Esophagus (tissue), 2 donors: ENCODE measurements around the gene TAF1C. TPM values are rescaled to one million over a fixed set of nuclear protein-coding genes. Genes with fewer than 3 reads are reported as not detected.

ENCODE experiments used
- H3K27ac ChIP-seq, 2 donors: one replicate each; pipeline ENCODE4 v1.5.1; 2013; ENCODE audit warnings: low read depth in 2 of 2, mild to moderate bottlenecking in 2 of 2, inconsistent platforms in 1 of 2, low read length in 1 of 2, moderate library complexity in 1 of 2
- H3K27me3 ChIP-seq, 2 donors: one replicate each; pipeline ENCODE4 v1.6.1; 2013; ENCODE audit warnings: low read length in 2 of 2, control low read depth in 1 of 2, mild to moderate bottlenecking in 1 of 2; ENCODE audit not compliant: insufficient read depth in 2 of 2, control insufficient read depth in 1 of 2
- H3K36me3 ChIP-seq, 2 donors: one replicate each; pipeline ENCODE4 v1.6.1; 2013; ENCODE audit warnings: low read length in 1 of 2; ENCODE audit not compliant: control insufficient read depth in 2 of 2, insufficient read depth in 2 of 2
- H3K4me1 ChIP-seq, 2 donors: one replicate each; pipeline ENCODE4 v1.6.1; 2013; ENCODE audit warnings: low read length in 1 of 2; ENCODE audit not compliant: control insufficient read depth in 2 of 2, insufficient read depth in 2 of 2
- H3K4me3 ChIP-seq, 2 donors: one replicate each; pipeline ENCODE4 v1.5.1; 2013; ENCODE audit warnings: low read length in 2 of 2, mild to moderate bottlenecking in 2 of 2, low read depth in 1 of 2, moderate library complexity in 1 of 2
- H3K9me3 ChIP-seq, 2 donors: one replicate each; pipeline ENCODE4 v1.6.1; 2013; ENCODE audit warnings: mild to moderate bottlenecking in 2 of 2, low read depth in 1 of 2, low read length in 1 of 2, moderate library complexity in 1 of 2; ENCODE audit not compliant: control insufficient read depth in 2 of 2, insufficient read depth in 1 of 2
- WGBS, 2 donors: extraction: QIAGEN DNeasy Blood & Tissue Kit; methylation state at CpG; one replicate each; pipeline ENCODE4 v1.1.7; 2013; 5-methylcytosine and 5-hydroxymethylcytosine counted together
- polyA plus RNA-seq, 2 donors: library from polyadenylated mRNA; stranded (reverse); fragments of 200-250 nt; gene quantifications; one replicate each; pipeline ENCODE4 v1.2.3, GENCODE V29; 2013
- donor health status: healthy with polysubstance abuse.
- donor health status: Bipolar disorder and iron deficiency.

Gene TAF1C
- polyA plus RNA-seq, 2 donors: 29.1 to 64.4 TPM

DNA sequence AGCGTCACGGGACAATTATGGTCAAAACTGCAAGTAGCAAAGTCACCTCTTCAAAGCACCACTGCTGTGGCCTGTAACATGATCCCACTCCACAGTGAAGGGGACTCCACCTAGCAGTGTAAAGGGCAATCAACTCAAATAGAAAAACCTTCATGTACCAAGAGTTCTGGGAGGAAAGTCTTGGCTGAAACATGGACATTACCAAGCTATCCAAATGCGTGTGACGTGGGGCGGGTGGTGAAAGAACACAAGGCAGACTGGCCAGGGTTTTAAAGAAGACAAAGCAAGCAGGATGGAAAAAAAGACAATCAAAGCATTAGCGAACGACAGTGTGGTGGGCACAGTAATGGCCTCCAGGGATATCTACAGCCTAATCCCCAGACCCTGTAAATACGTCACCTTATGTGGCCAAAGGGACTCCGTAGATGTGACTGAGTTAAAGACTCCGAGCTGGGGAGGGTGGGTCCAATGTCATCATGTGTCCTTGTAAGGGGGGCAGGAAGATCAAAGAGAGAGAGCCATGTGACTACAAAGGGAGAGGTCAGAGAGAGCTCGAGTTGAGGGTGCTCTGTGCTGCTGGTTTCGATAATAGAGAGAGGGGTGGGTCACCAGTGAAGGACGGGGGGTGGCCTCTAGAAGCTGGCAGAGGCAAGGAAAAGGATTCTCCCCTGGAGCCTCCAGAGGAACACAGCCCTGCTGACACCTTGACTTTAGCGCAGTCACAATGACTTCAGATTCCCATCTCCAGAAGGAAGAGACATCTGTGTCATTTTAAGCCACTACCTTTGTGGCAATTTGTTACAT, 47.8 kb downstream of the TAF1C start:
- no peak overlapping the region for H3K4me3 ChIP-seq
- H3K27me3 ChIP-seq: no peaks in the 10 kb centered on the region
- no peak overlapping the region for H3K27ac ChIP-seq
- H3K36me3 ChIP-seq: no peaks in the 10 kb centered on the region
- no peaks in the 10 kb centered on the region for H3K4me1 ChIP-seq
- no peaks in the 10 kb centered on the region for H3K9me3 ChIP-seq
- 70 to 79% methylated on average over 14 of the region's 14 CpGs for WGBS, 2 donors

DNA sequence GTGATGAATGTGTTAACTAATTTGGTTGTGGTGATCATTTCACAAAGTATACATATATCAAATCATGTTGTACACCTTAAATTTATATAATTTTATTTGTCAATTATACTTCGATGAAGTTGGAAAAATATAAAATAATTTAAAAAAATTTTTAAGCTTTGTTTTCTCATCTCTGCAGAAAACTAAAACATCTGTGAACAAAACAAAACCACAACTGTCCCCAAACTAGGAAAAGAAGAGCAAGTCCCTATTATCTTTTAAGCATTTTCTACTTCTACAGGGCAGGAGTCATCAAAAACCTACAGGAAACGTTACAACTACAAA, 48.4 kb downstream of the TAF1C start:
- H3K36me3 ChIP-seq: no peaks in the 10 kb centered on the region
- H3K27ac ChIP-seq: no peak overlapping the region
- no peaks in the 10 kb centered on the region for H3K9me3 ChIP-seq
- no peaks in the 10 kb centered on the region for H3K4me1 ChIP-seq
- H3K27me3 ChIP-seq: no peaks in the 10 kb centered on the region
- 58 to 63% methylated on average over 2 of the region's 2 CpGs for WGBS, 2 donors
- no peak overlapping the region for H3K4me3 ChIP-seq

DNA sequence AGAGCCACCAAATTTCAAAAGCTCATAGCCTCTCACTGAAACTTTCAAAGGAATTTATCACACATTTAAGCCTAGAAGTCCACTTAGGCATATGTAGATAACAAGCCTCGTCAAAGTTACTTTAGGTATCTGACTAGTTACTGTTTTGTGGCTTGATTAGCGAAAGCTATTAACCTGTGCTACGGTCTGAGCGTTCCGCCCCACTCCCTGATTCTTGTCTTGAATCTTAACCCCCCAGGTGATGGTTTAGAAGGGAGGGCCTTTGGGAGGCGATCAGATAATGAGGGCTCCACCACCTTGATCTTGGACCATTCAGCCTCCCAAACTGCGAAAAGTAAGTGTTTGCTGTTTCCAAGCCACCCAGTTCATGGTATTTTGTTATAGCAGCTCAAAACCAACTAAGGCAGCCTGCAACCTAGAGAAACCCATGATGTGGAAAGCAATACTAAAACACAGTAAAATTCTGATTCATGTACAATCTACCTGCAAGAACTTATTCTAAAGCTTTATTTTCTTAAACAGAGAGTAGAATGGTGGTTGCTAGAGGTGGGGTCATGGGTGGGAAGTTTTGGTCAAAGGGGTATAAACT, 49.0 kb downstream of the TAF1C start:
- Histone ChIP-seq H3K27me3 (no peaks in the 10 kb centered on the region), H3K27ac (no peak overlapping the region), H3K4me1 (no peaks in the 10 kb centered on the region), H3K36me3 (no peaks in the 10 kb centered on the region), H3K4me3 (no peak overlapping the region), H3K9me3 (no peaks in the 10 kb centered on the region)
- WGBS, 2 donors: 92% methylated on average over 7 of the region's 7 CpGs

DNA sequence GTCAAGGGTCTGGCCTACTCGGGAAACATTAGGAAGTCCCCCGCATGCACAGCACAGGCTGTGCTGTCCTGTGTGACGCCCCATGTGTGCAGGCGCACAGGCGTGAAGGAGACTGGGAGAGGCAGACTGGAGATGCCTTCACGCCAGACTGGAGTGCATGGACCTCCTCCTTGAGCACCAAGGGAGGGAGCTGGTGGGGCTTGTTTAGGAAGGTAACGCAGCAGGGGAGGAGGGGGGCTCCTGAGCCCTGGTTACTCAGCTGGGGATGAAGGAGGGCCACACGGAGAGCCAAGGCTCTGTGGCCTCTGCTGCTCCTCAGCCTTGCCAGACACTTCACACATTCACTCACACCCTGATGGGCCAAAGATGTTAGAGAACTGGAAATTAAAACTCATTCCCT, 49.6 kb downstream of the TAF1C start:
- 90 to 92% methylated on average over 8 of the region's 8 CpGs for WGBS, 2 donors
- no peak overlapping the region for H3K27ac ChIP-seq
- H3K4me3 ChIP-seq: no peak overlapping the region
- H3K27me3 ChIP-seq: no peaks in the 10 kb centered on the region
- H3K36me3 ChIP-seq: no peaks in the 10 kb centered on the region
- H3K9me3 ChIP-seq: no peaks in the 10 kb centered on the region
- no peaks in the 10 kb centered on the region for H3K4me1 ChIP-seq

DNA sequence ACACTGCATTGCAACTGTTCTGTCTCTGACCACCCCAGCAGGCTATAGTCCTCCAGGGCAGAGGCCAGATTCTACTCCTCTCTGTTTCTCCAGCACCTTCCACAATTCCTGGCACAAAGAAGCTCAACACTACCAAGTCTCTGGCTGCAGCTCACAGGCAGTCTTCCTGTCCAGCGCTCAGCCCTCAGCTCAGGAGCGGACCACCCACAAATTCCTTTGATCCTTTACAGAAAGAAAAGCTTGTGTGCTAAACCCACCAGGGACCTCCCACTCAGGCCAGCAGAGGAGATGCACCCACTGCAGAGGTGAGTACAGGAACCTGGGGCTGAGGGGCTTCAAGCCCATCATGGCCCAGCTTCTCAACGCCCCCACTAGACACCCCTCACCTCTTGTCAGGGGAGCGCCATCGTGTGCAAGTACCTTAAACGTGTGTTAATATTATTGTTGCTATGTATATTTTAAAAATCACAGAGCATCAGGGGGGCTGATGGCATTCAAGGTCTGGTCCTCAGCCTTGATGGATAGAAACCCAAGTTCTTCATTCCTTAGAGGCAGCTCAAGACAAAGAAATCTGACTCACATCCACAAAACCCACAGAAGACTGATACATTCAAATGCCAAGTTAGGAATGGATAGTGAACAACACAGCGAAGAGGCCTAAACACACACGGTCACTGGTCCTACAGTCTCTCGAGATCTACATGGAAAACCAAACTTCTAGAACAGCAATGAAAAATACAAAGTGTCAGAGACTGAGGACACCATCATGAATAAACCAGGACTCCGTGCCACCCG, 50.3 kb downstream of the TAF1C start:
- Histone ChIP-seq H3K9me3 (no peaks in the 10 kb centered on the region), H3K27ac (no peak overlapping the region), H3K4me1 (no peaks in the 10 kb centered on the region), H3K36me3 (no peaks in the 10 kb centered on the region), H3K27me3 (no peaks in the 10 kb centered on the region), H3K4me3 (no peak overlapping the region)
- WGBS, 2 donors: 91 to 93% methylated on average over 11 of the region's 11 CpGs

DNA sequence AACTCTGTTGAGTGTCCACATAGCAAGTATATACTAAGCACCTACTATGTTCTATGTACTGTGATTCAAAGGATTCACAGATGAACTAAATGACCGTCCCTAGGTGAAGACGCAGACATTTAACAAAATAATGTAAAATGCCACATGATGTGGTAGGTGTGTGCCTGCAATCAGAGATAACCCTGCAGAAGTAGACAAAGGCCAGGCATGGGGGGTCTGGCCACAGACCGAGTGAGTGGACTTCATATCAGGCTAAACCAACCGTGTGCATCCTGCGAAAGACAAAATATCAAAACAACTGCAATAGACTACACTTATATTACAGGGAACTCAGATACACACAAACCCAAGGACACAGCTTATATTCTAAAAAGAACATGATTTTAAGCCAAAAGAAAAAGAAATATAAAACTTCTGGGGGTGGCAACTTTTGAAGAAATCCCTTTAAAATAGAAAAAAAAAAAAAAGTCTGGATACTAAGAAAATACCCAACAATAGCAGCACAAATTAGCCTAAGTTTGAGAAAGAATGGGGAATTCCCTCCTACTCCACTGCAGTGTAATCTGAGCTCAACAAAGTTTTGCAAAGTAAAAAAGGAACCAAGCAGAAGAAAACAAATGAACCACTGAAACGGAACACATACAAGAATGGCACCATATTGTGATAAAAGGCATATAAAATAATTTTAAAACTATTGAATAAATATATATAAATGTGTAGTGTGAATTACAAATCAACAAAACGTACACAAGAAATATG, 54.2 kb downstream of the TAF1C start:
- H3K36me3 ChIP-seq: peaks cover 0 to 7% of the 10 kb centered on the region in 2 donors
- H3K4me1 ChIP-seq: no peaks in the 10 kb centered on the region
- H3K9me3 ChIP-seq: no peaks in the 10 kb centered on the region
- WGBS, 2 donors: 86 to 91% methylated on average over 7 of the region's 7 CpGs
- no peak overlapping the region for H3K4me3 ChIP-seq
- no peaks in the 10 kb centered on the region for H3K27me3 ChIP-seq
- no peak overlapping the region for H3K27ac ChIP-seq

DNA sequence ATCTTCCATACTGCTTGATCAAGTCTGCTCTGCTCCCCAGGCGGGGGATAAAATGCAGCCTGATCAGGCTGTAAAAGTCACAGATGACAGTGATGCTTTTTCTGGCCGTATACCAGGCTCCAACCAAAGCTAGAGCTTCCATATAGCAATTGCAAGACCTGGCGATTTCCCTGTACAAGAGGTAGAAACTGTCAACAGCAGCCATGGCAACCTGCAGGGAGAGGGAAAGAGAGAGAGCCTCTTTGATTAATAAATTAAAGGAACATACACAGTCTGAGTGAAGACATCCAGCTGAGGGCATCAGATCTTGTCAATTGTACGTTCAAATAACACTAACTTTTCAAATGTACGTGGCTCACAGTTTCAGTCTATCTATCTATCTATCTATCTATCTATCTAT, 55.7 kb downstream of the TAF1C start:
- peaks cover 2 to 9% of the 10 kb centered on the region in 2 donors for H3K36me3 ChIP-seq
- H3K9me3 ChIP-seq: no peaks in the 10 kb centered on the region
- no peaks in the 10 kb centered on the region for H3K27me3 ChIP-seq
- H3K27ac ChIP-seq: no peak overlapping the region
- WGBS, 2 donors: 82 to 83% methylated on average over 5 of the region's 5 CpGs
- H3K4me3 ChIP-seq: no peak overlapping the region
- H3K4me1 ChIP-seq: no peaks in the 10 kb centered on the region

Other genes with a start within 250 kb of the TAF1C start
- gene OSGIN1, start 233.8 kb downstream of the TAF1C start, polyA plus RNA-seq: 1 to 10 TPM; 6.0 to 8.3 TPM
- gene NECAB2, start 218.8 kb downstream of the TAF1C start, polyA plus RNA-seq: not detected
- gene SLC38A8, start 144.3 kb downstream of the TAF1C start, polyA plus RNA-seq: under 1 TPM in 1 of 2 donors, not detected in 1; 0.06 TPM
- 10 to 100 TPM; 23.1 to 25.6 TPM for gene MBTPS1, start 70.1 kb downstream of the TAF1C start, polyA plus RNA-seq
- gene HSDL1, start 41.9 kb downstream of the TAF1C start, polyA plus RNA-seq: 1 to 10 TPM; 6.3 to 9.7 TPM
- under 1 TPM; 0.20 to 0.39 TPM for gene DNAAF1, start 41.7 kb downstream of the TAF1C start, polyA plus RNA-seq
- 10 to 100 TPM in 1 of 2 donors, 1 to 10 TPM in 1; 3.6 to 11.5 TPM for gene ADAD2, start 4.1 kb upstream of the TAF1C start, polyA plus RNA-seq
- not detected for gene KCNG4, start 53.0 kb upstream of the TAF1C start, polyA plus RNA-seq
- 1 to 10 TPM; 4.0 to 4.5 TPM for gene WFDC1, start 107.8 kb upstream of the TAF1C start, polyA plus RNA-seq
- 1 to 10 TPM; 1.1 to 2.2 TPM for gene ATP2C2, start 181.5 kb upstream of the TAF1C start, polyA plus RNA-seq